Mucosa of stomach (tissue), 1 donor: Measurements from ENCODE around the gene POU2F2.

ENCODE experiments used
- H3K27me3 ChIP-seq: one replicate; pipeline ENCODE4 v1.7.0; 2013; ENCODE audit warnings: mild to moderate bottlenecking, low read length; ENCODE audit not compliant: control insufficient read depth, insufficient read depth
- H3K36me3 ChIP-seq: one replicate; pipeline ENCODE4 v1.7.0; 2013; ENCODE audit warnings: low read length; ENCODE audit not compliant: control insufficient read depth, insufficient read depth
- H3K4me1 ChIP-seq: one replicate; pipeline ENCODE4 v1.7.0; 2013; ENCODE audit warnings: mild to moderate bottlenecking, low read length; ENCODE audit not compliant: control insufficient read depth, insufficient read depth
- H3K4me3 ChIP-seq: one replicate; pipeline ENCODE4 v1.7.0; 2013; ENCODE audit warnings: low read length
- H3K9ac ChIP-seq: one replicate; pipeline ENCODE4 v1.7.0; 2013; ENCODE audit warnings: mild to moderate bottlenecking, low read length, moderate library complexity
- H3K9me3 ChIP-seq: one replicate; pipeline ENCODE4 v1.7.0; 2013; ENCODE audit warnings: mild to moderate bottlenecking, low read length, moderate library complexity; ENCODE audit not compliant: control insufficient read depth
- donor health status: Pancreatic carcinoma.

POU2F2 gene

DNA sequence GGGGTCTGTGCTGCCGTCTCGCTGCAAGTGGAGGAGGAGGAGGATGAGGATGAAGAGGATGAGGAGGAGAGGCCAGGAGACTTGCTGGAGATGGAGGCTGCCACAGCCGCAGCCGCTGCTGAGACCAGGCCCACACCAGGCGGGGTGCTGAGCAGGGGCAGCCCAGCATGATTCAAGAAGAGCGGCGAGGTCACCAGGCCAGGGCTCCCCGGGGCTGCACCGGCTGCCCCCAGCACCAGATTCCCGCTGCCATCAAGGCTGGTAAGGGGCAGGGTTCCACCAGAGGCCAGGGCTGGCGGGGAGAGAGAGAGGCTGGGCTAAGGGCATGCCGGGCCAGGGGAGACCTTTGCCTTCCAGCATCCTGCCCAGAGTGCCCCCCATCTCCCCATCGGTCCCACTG, 40.9 kb downstream of the POU2F2 start:
- Histone ChIP-seq H3K9me3 (no peaks in the 10 kb centered on the region), H3K4me3 (no peak overlapping the region), H3K27me3 (peaks cover 17% of the 10 kb centered on the region), H3K4me1 (peaks cover 7% of the 10 kb centered on the region), H3K36me3 (no peaks in the 10 kb centered on the region), H3K9ac (no peak overlapping the region)

DNA sequence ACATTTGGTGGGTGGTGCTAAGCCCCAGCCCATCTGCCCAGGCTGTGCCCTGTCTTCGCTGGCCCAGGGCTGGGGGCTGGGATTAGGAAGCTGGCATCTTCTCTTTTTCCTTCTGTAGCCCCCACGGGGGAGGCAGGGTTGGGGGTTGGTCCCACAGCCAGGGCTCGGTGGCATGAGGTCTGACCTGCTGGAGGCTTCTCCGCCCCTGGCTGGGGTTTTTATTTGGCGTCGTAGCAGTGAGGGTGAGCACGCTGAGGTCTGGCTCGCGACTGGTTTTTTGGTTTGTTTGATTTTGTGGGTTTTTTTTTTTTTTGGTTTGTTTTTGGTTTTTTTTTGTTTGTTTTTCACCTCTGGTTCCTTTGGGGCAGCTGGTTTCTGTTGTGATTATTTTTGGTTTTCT, 41.6 kb downstream of the POU2F2 start:
- no peak overlapping the region for H3K9ac ChIP-seq

DNA sequence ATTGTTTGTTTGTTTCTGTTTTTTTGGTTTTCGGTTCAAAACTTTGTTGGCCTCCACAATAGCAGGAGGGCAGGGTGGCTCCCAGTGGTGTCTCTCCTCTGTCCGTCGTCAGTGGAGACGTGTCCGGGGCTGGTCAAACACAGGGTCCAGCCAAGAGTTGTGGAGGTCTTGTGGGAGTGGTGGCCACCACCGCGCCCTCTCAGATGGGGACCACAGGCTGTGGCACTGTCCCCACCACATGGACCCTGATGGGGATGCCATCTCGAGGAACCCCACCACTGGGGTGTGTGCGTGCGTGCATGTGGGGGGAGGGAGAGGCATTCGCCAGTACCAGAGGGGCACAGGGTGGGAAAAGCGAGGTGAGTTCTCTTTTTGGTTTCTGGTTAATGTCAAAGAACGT, 42.5 kb downstream of the POU2F2 start:
- Histone ChIP-seq H3K9me3 (no peaks in the 10 kb centered on the region), H3K4me3 (no peak overlapping the region), H3K4me1 (peaks cover 7% of the 10 kb centered on the region), H3K27me3 (peaks cover 1% of the 10 kb centered on the region), H3K36me3 (no peaks in the 10 kb centered on the region), H3K9ac (no peak overlapping the region)

More for the DNA sequence above, 41.6 kb downstream of the POU2F2 start:
- H3K4me3 ChIP-seq = no peak overlapping the region
- H3K4me1 ChIP-seq = peaks cover 7% of the 10 kb centered on the region
- no peaks in the 10 kb centered on the region for H3K36me3 ChIP-seq
- peaks cover 10% of the 10 kb centered on the region for H3K27me3 ChIP-seq
- no peaks in the 10 kb centered on the region for H3K9me3 ChIP-seq

DNA sequence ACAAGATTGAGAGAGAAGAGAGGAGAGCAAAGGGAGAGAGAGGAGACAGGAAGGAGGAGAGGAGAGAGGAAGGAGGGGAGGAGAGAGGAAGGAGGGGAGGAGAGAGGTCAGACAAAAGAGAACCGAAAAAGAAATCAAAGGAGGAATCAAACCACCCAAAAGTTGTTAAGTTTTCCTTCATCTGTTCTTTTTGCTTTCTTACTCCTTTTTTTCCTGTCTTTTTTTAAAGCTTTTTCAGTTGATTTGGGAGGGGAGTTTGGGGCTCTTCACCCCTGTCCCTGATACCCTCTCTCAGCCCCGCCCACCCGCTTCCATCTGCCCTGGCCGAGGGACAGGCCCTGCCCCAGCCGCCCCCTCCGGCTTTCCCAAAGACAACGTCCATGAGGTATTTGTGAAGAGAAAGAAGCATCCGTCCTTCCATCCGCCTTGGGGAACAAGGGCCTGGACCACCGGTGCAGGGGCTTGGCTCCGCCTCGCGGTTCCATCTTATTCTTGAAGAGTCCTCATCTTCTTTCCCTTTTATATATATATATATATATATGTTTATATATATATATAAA, 43.0 kb downstream of the POU2F2 start:
- Histone ChIP-seq H3K9ac (no peak overlapping the region), H3K36me3 (no peaks in the 10 kb centered on the region), H3K27me3 (no peaks in the 10 kb centered on the region), H3K9me3 (no peaks in the 10 kb centered on the region), H3K4me3 (no peak overlapping the region), H3K4me1 (peaks cover 7% of the 10 kb centered on the region)

DNA sequence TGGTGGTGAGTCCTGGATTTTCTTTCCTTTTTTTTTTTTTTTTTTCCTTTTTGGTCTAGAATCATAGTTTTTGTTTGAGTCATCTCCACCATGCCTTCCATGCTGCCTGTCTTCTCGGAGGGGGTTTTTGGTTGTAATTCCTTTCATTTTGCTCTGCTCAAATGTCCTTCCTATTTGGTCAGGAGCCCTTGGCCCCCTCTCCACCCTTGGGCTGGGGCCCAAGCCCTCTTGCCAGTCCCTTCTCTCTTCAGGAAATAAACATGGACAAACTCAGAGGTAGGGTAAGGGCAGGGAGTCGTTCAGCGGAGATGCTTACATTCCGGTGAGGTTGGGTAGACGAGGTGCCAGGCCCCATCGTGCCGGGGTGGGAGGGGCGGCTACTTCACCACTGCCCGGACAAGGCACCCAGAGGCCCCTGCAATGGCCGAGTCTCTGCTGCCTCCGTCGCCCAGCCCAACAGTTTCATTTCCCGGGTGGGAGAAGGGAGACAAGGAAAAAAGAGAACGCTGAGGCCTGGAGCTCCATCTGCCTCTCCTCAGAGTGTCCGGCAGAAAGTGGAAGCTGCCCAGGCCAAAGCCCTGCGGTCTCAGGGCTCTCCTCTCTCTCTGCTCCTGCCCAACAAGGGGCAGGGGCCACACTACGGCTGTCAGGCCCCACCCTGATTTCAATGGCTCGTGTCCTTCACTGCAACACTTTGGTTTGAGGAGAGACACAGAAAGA, 43.6 kb downstream of the POU2F2 start:
- no peaks in the 10 kb centered on the region for H3K27me3 ChIP-seq
- no peak overlapping the region for H3K4me3 ChIP-seq
- no peaks in the 10 kb centered on the region for H3K9me3 ChIP-seq
- H3K9ac ChIP-seq = no peak overlapping the region
- H3K4me1 ChIP-seq = peaks cover 7% of the 10 kb centered on the region
- no peaks in the 10 kb centered on the region for H3K36me3 ChIP-seq

DNA sequence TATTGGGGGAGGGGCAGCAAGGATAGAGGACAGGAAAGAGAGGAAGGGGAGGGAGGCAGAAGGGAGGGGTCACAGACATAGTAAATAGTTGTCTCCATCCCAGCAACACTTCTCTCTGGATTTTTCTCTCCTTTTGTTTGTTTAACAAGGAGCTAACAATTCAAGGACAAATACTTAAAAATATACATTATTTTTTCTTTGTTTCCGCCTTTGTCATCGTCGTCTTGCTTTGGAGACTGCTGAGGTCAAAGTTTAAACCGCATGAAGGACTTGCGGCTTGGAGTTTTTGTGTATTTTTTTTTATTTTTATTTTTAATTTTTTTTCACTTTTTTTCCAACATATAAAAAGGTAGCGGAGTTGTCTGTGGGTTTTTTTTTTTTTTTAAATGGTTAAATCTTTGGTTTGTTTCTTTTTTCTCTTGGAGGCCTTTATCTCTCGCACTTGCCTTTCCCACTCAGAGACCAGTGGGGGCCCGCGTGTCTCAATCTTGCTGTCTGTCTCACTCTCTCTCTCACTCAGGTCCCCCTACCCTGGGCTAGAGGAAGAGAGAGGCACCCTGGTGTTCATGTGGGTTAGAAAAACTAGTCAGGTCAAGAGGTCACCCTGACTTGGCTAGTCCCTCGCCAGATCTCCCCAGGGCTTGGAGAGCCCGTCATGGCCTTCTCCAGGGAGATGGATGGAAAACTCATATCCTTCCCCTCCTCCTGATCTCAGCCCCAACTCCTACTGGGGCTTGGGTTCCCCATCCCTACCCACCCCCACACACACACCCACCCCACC, 45.3 kb downstream of the POU2F2 start:
- no peaks in the 10 kb centered on the region for H3K27me3 ChIP-seq
- H3K9me3 ChIP-seq = no peaks in the 10 kb centered on the region

DNA sequence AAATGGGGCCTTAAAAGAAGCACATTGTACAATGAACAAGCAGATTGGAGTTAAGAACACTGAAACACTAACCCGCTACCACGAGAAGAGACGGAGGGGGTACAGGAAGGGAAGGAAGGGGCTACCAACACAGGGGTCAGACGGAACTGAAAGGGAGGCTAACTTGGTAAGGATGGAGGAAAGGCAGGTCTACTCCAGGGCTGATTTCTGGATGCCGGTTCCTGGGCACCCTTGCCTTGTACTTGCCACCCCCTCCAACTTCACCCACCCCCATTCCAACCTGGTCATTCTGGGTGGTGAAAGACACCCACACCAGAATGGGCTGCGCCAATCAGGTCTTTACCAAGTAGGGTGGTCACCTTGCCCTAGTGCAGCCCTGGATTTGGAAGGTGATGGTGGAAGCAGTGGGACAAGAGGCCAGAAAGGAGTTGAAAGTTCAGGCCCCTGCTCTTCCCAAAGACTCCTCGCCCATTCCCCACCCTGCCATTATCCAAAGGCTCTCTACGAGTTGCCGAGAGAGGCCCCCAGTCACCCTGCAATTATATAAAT, 46.0 kb downstream of the POU2F2 start:
- Histone ChIP-seq H3K9me3 (no peaks in the 10 kb centered on the region), H3K9ac (no peak overlapping the region), H3K27me3 (no peaks in the 10 kb centered on the region), H3K4me3 (no peak overlapping the region), H3K36me3 (no peaks in the 10 kb centered on the region), H3K4me1 (no peaks in the 10 kb centered on the region)

More for the DNA sequence above, 45.3 kb downstream of the POU2F2 start:
- no peak overlapping the region for H3K9ac ChIP-seq
- peaks cover 7% of the 10 kb centered on the region for H3K4me1 ChIP-seq
- H3K4me3 ChIP-seq = no peak overlapping the region
- H3K36me3 ChIP-seq = no peaks in the 10 kb centered on the region

DNA sequence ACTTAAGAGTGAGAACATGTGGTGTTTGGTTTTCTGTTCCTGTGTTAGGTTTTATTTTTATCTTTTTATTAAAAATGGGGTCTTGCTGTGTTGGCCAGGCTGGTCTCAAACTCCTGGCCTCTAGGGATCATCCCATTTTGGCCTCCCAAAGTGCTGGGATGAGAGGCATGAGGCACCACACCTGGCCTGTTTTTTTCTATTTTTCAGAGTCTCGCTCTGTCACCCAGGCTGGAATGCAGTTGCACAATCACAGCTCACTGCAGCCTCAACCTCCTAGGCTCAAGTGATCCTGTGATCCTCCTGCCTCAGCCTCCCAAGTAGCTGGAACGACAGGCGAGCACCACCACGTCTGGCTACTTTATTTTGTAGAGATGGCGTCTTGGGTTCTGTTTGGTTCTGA, 48.7 kb downstream of the POU2F2 start:
- Histone ChIP-seq H3K9ac (no peak overlapping the region), H3K9me3 (no peaks in the 10 kb centered on the region), H3K36me3 (no peaks in the 10 kb centered on the region), H3K4me1 (no peaks in the 10 kb centered on the region), H3K27me3 (no peaks in the 10 kb centered on the region), H3K4me3 (no peak overlapping the region)

DNA sequence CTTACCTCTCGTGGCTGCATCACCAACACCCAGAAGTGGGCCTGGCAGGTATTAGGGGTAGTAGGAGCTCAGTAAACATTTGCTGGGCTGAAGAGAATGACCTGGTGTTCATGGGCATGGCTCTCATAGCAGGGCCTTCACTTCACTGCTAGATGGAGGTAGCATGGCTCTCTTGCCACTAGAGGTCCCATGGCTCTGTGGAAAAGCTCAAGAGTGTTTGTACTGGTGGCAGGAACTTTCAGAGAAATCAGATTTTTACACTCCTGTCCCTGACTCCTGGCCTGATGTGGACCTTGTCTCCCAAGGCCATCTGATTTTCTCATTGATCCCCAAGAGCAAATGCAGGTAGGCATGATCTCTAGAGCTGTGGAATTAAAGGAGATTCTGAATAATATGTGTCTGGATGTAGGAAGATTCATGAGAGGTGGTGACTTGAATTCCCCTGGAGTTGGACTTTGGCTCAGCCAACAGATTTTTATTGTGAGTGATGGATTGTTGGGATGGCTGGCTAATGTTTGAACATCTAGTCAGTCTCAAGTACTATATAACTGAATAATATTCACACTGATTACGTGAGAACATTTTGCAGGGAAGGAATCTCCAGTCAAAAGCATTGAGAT, 50.6 kb downstream of the POU2F2 start:
- Histone ChIP-seq H3K27me3 (no peaks in the 10 kb centered on the region), H3K4me1 (peaks cover 15% of the 10 kb centered on the region), H3K4me3 (no peak overlapping the region), H3K36me3 (no peaks in the 10 kb centered on the region), H3K9ac (no peak overlapping the region), H3K9me3 (no peaks in the 10 kb centered on the region)

DNA sequence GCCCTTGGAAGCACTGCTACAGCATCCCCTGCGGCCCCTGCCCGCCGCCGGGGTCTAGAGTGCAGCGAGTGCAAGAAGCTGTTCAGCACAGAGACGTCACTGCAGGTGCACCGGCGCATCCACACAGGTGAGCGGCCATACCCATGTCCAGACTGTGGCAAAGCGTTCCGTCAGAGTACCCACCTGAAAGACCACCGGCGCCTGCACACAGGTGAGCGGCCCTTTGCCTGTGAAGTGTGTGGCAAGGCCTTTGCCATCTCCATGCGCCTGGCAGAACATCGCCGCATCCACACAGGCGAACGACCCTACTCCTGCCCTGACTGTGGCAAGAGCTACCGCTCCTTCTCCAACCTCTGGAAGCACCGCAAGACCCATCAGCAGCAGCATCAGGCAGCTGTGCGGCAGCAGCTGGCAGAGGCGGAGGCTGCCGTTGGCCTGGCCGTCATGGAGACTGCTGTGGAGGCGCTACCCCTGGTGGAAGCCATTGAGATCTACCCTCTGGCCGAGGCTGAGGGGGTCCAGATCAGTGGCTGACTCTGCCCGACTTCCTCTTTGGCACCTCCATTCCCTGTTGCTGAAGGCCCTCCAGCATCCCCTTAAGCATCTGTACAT, 51.4 kb downstream of the POU2F2 start:
- no peaks in the 10 kb centered on the region for H3K36me3 ChIP-seq

DNA sequence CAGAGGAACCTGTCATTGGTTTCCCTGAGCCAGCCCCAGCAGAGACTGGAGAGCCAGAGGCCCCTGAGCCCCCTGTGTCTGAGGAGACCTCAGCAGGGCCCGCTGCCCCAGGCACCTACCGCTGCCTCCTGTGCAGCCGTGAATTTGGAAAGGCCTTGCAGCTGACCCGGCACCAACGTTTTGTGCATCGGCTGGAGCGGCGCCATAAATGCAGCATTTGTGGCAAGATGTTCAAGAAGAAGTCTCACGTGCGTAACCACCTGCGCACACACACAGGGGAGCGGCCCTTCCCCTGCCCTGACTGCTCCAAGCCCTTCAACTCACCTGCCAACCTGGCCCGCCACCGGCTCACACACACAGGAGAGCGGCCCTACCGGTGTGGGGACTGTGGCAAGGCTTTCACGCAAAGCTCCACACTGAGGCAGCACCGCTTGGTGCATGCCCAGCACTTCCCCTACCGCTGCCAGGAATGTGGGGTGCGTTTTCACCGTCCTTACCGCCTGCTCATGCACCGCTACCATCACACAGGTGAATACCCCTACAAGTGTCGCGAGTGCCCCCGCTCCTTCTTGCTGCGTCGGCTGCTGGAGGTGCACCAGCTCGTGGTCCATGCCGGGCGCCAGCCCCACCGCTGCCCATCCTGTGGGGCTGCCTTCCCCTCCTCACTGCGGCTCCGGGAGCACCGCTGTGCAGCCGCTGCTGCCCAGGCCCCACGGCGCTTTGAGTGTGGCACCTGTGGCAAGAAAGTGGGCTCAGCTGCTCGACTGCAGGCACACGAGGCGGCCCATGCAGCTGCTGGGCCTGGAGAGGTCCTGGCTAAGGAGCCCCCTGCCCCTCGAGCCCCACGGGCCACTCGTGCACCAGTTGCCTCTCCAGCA, 52.1 kb downstream of the POU2F2 start:
- Histone ChIP-seq H3K9me3 (no peaks in the 10 kb centered on the region), H3K9ac (no peak overlapping the region), H3K4me1 (peaks cover 18% of the 10 kb centered on the region), H3K4me3 (no peak overlapping the region), H3K27me3 (no peaks in the 10 kb centered on the region), H3K36me3 (no peaks in the 10 kb centered on the region)

More for the DNA sequence above, 51.4 kb downstream of the POU2F2 start:
- Histone ChIP-seq H3K4me3 (no peak overlapping the region), H3K9me3 (no peaks in the 10 kb centered on the region), H3K4me1 (peaks cover 17% of the 10 kb centered on the region), H3K9ac (no peak overlapping the region), H3K27me3 (no peaks in the 10 kb centered on the region)
